Fibroblast of peridontal ligament (primary cell): ENCODE data around the gene C6orf58.

Experiments used
- DNase-seq: peaks from one replicate; pipeline ENCODE4 v3.0.0-alpha.2; 2010; ENCODE audit errors: extremely low read depth

Gene C6orf58

DNA sequence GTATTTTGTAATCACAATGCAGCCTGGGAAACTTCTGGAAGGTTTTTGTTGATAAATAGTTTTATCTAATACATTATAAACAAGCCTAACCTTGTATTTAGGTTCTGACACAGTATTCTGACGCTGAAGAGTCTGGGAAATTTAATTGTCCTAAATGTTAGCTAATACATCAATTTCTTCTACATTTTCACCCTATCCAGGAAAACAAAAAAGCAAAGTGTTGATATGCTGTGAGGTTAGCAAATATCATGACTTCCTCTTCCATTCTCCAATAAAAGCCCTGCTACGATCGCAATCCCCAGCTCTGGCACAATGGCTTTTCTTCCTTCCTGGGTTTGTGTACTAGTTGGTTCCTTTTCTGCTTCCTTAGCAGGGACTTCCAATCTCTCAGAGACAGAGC, at the start of gene C6orf58:
Gene C6orf58, plus strand, starts transcription at position 301 of the 400 bp plus-strand sequence. Its CDS starts 12 bp downstream, at position 313.
- DNase-seq, result no peak

DNA sequence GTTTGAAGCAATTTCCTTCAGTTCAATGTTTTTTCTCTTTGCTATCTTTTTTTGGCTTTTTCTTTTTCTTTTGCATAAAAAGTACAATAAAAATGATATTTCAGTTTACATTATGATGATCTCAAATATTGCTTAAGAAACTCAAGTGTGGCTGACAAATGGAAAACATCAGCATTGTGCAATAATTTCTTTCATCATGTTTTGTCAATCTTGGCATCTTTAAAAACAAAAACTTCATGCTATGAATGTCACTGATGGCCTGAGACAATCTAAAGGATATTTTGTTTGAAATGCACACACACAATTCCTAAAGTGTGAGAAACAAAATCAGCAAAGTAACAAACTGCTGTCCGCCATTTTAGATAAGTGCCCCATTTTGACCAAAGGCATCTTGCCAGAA, 44.0 kb upstream of the C6orf58 start:
- DNase-seq, result peak; percentile 37

DNA sequence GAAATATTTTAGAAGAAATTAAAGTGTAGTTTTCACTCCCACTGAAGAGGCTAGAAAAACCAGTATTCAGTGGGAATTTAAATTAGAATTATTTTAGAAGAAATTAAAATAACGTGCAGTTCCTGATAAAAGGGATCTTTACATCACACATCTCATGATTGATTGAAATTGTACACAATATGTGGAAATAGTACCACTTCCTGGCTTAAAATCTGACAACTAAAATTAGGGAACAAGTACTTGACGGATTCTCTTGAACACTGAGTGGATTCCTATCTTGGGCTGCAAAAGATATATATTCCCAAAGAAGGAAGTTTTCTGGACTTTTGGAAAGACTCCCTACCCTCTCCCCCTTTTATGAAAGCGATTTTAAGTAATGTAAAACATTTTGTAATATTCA, 43.2 kb upstream of the C6orf58 start:
- DNase-seq, result no peak

GRCh38 chr6:127538750-127539264, 38.2 kb upstream of the C6orf58 start:
- no peak for DNase-seq

- peak; percentile 65 for DNase-seq
Observed at GRCh38 chr6:127539272-127539671, 37.7 kb upstream of the C6orf58 start.

GRCh38 chr6:127547215-127547614, 29.8 kb upstream of the C6orf58 start:
- DNase-seq, result no peak

DNA sequence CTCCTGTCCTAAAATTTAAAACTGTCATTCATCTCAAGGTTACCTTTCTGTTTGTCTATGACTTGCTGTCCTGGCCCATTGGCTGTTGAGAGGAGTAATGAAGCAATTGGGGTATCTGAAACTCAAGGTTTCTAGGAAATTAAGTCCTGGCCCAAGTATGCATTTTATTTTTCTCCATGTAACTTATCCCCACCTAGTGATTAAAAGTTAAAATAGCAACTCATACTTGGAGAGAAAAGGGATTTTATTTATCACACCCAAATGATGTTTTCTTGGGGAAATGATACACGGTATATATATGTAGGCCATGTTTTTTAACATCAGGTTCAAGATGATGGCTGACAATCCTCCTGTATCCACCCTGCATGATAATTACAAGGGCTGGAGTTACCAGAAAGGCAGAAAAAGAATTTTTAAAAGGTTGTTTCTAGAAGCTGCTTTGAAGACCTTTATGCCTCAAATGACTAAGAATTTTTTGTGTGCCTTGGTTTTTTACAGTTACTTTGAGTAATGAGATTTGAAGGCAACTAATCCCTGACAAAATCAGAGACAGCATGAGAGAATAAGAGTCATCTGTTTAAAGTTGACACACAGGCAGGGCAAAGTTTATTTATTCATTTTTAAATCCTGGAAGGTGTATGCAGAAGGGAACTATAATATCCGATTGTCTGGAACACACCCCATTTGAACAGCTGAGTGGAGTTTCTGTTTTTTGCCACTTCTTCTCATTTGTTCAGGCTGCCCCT, 28.9 kb upstream of the C6orf58 start:
- DNase-seq, result peak; percentile 38

GRCh38 chr6:127550403-127550802, 26.6 kb upstream of the C6orf58 start:
- DNase-seq, result peak; percentile 75

DNA sequence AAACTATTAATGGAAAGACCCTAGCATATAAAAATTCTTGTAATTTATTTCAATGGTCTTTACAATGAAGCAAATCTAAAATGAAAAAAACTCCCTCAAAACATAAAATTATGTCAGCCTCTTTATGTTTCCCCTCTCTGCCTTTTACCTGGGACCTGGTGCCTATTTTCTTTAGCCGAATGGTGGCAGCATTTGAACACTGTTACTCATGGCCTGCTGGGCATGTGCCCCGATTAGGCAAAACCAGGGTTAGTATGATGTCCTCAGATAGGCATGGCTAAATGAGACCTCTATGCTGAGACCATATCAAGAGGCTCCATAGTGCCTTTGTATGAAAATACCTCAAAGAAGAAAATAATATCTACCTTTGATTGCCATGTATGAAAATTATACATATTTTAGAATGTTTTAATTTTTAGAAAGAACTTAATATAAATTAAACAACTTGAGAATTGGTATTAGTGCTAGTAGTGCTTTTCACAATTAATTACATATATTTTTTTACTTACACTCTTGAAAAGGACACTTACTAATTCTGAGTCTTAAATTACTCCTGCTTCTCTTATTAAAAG, 22.5 kb upstream of the C6orf58 start:
- peak; percentile 62 for DNase-seq

DNA sequence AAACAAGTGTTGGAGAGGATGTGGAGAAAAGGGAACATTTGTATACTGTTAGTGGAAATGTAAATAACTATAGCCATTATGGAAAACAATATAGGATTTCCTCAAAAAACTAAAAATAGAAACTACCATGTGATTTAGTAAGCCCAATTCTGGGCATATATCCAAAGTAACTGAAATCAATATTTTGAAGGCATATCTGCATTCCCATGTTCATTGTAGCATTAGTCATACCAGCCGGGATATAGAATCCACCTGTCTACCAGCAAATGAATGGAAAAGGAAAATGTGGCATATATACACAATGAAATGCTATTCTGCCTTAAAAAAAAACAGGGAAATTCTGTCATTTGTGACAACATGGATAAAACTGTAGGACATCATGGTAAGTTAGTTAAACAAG, 15.3 kb upstream of the C6orf58 start:
- peak; percentile 48 for DNase-seq

GRCh38 chr6:127564761-127565160, 12.2 kb upstream of the C6orf58 start:
- DNase-seq, result no peak

DNA sequence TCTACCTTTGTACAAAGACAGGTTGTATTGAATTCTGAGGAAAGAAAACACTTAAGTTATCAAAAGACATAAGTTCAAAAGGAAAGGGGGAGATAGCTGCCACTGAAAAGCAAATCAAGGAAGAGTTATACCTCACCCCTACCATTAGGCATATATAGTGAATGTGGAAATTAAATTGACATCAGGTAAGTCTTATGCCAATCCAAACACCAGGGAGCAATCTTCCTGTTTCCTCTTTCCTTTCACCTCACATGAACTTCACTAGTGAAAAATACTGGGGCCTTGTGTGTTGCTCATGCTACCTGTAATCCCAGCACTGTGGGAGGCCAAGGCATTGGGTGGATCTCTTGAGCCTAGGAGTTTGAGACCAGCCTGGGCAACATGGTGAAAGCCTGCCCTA, 10.9 kb upstream of the C6orf58 start:
- DNase-seq, result no peak

DNA sequence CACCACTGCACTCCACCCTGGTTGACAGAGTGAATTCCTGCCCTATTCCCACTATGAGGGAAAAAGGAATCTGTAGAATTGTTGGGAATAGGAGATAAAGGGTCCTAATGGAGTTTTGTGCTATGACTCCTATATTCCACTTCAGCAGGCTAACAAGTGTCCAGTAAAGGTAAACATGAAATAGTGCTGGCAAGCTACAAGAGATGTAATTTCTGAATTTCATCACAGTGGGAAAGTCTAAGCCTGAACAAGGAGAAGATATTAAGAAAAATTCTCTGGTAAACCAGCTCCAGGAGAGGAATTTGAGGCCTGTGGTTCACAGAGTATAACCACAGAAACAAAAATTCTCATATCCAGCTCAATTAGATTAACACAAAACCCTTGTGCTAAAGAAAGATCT, 10.3 kb upstream of the C6orf58 start:
- peak; percentile 70 for DNase-seq

DNA sequence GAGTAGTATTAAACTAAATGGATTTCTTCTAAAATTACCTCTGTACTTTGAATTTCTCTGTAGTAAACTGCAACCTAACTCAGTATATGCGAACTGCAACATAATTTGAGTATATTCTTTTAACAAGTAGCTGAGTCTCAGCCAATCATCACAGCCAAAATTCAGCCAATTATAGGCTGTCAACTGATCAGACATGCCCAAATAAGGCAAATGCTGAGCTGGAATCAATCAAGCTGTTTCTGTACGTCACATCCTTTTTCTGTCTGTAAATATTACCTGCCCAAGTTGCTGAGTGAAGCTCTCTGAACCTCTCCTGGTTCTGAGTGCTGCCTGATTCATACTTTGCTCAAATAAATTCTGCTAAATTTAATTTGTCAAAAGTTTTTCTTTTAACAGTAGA, 9.5 kb upstream of the C6orf58 start:
- no peak for DNase-seq

DNA sequence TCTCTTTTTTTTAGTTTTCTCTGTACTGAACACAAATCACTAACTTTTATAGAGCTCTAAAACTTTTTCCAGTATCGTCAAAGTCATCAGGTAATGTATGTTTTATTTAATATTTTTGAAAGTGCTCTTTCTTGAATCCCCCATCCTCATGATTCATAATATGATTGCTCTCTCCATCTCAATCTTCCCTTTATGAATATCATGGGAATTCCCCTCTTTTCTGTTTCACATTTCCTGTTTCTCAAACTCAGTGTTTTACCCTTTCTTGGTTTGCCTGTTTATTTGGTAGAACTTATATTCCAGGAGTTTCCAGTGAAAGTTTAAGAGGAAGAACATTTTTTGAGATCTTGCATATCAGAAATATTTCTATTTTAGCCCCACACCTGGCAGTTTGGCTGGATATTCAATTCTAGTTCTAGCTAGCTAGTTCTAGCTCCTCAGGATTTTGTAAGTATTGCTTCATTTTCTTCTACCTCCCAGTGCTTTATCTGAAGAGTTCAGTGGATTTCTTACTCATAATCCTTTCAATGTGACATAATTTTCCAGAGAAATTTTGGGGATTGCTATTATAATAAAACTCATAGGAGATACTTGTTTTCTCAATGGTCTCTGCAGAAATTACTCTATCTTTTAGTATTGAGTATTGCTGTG, 6.1 kb upstream of the C6orf58 start:
- no peak for DNase-seq

DNA sequence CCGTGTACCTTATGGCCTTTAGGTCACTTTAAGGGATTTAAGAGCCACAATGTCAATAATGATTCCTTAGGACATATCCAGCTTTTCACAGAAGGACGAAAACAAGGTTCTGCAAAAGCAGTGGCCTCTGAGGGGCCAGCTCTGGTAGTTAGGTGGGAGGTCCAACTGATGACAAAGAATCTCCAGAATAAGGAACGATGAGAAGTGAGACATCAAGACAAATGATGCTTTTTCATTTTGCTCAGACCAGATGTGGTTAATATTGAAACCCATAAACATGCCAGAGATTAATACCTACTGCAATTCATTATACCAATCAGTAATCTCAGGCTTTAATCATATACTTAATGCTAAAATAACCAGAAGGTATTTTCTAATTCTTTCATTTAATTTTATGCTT, 1.9 kb downstream of the C6orf58 start:
- no peak for DNase-seq

- DNase-seq, result no peak
Observed at GRCh38 chr6:127581576-127581975, 4.6 kb downstream of the C6orf58 start.

DNA sequence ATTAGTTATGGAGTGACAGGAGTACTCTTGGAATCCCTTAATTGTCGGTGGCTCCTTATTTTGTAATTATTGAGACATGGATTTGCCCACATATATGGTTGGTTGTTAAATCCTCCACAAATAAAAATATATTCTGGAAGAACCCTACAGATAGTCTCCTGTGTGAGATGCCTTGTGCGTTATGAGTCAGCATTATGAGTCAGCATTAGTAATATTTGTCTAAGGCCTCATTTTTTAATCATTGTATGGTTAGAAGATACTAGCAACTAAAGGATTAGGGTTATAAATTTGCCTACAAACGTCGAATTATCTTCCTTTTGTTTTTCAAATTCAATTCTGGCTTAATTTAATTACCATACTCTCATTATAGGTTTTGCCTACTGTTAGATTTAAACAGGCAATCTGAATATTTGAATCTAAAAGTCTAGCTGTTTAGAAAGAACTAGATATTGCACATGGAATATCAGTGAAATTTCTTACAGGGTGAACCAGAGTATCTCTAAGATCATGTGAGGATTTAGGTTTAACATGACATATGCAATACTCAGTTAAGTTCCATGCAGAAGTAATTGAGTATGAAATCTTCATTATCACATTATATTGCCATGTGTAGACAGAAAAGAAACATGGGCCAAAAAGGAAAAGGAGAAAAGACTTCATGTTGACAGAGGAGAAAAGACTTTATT, 5.9 kb downstream of the C6orf58 start:
- DNase-seq, result peak; percentile 45

DNA sequence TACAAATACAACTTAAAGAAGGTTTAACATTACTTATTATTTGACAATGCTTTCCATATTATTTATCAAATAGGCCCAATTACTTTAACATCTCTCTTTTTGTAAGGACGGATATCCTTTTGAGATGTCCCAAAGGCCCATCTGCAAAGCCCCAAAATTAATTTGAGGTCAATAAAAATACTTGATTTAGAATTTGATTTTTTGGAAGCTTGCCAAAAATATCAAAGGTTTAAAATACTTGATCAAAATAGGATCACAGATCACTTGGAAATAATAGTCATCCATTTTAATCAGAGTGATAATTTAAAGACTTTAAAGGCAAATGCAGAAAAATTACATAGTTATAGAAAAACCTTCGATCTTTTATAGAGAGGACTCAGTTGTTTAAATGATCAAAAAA, 8.1 kb downstream of the C6orf58 start:
- DNase-seq, result no peak

- DNase-seq, result no peak
Observed at GRCh38 chr6:127586372-127586771, 9.4 kb downstream of the C6orf58 start.

GRCh38 chr6:127587875-127588274, 10.9 kb downstream of the C6orf58 start:
- no peak for DNase-seq

GRCh38 chr6:127589135-127589534, 12.2 kb downstream of the C6orf58 start:
- DNase-seq, result no peak
